ENCODE data around the gene THAP4.

THAP4 gene

GRCh38 chr2:241636182-241637017 lies 558 bp downstream of the THAP4 start:
- no peak for TF ChIP-seq CTCF (IDR thresholded peaks at IDR 0.05; ENCODE audit: insufficient read depth, low read length, missing control alignments)
- peak overlapping the region; percentile 91 for H3K4me3 ChIP-seq (ENCODE audit: low read depth, low read length)
- CTCF ChIA-PET = interaction anchor here (1.0 to 2.1 kb wide), 3 partner anchors 22 to 129 kb away, joined by 3 to 7 read pairs (median 4); partner anchors contain the start of gene STK25
- no peak for DNase-seq (ENCODE audit: low read depth, low spot score)
- POLR2A ChIA-PET = interaction anchor here (0.6 to 1.6 kb wide), 3 partner anchors 75 to 135 kb away, joined by 3 to 4 read pairs (median 3); no protein-coding TSS in a partner anchor

GRCh38 chr2:241635756-241636155 lies 1.2 kb downstream of the THAP4 start:
- CTCF ChIA-PET = no interaction called here
- no peak for TF ChIP-seq CTCF (IDR thresholded peaks at IDR 0.05; ENCODE audit: insufficient read depth, low read length, missing control alignments)
- no peak for DNase-seq (ENCODE audit: low read depth, low spot score)

GRCh38 chr2:241633561-241633960 lies 3.4 kb downstream of the THAP4 start:
- no peak for TF ChIP-seq CTCF (IDR thresholded peaks at IDR 0.05; ENCODE audit: insufficient read depth, low read length, missing control alignments)
- H3K4me3 ChIP-seq (ENCODE audit: low read depth, low read length) = no peak overlapping the region
- POLR2A ChIA-PET = no interaction called here
- CTCF ChIA-PET = interaction anchor here (1.7 to 1.8 kb wide), 2 partner anchors 9 to 23 kb away, joined by 6 to 7 read pairs; no protein-coding TSS in a partner anchor
- DNase-seq (ENCODE audit: low read depth, low spot score) = no peak

More at GRCh38 chr2:241635756-241636155, 1.2 kb downstream of the THAP4 start:
- H3K4me3 ChIP-seq (ENCODE audit: low read depth, low read length) = peak overlapping the region; percentile 91
- POLR2A ChIA-PET = interaction anchor here (0.7 kb wide), 1 partner anchor 74 kb away, joined by 3 read pairs; no protein-coding TSS in a partner anchor

GRCh38 chr2:241632478-241633325 lies 4.3 kb downstream of the THAP4 start:
- no peak overlapping the region for H3K4me3 ChIP-seq (ENCODE audit: low read depth, low read length)
- POLR2A ChIA-PET = no interaction called here
- DNase-seq (ENCODE audit: low read depth, low spot score) = no peak
- CTCF ChIA-PET = interaction anchor here (1.8 kb wide), 1 partner anchor 23 kb away, joined by 6 read pairs; no protein-coding TSS in a partner anchor
- no peak for TF ChIP-seq CTCF (IDR thresholded peaks at IDR 0.05; ENCODE audit: insufficient read depth, low read length, missing control alignments)

- ChIA-PET CTCF (interaction anchor here (0.7 to 2.2 kb wide), 2 partner anchors 19 kb away, joined by 3 to 6 read pairs; no protein-coding TSS in a partner anchor), POLR2A (no interaction called here)
- no peak overlapping the region for H3K4me3 ChIP-seq (ENCODE audit: low read depth, low read length)
- no peak for DNase-seq (ENCODE audit: low read depth, low spot score)
- no peak for TF ChIP-seq CTCF (IDR thresholded peaks at IDR 0.05; ENCODE audit: insufficient read depth, low read length, missing control alignments)
Observed at GRCh38 chr2:241629762-241630435, 7.1 kb downstream of the THAP4 start.
